Stimulated activated CD4-positive, alpha-beta T cell treated with anti-CD3 and anti-CD28 coated beads, TNF-alpha, amount 100 ng/mL, for 1 hour (primary cell): ENCODE data around the gene RANBP17.
"Not testable (repeated sequence)": the region's sequence is repeated elsewhere in the genome, so short reads cannot be mapped to it uniquely, and the experiment has no call there.

Source experiments
- DNase-seq, 3 donors: peaks; one replicate each; pipeline ENCODE4 v3.0.0-alpha.2; 2020; ENCODE audit warnings: low read depth in 3 of 3, low spot score in 1 of 3

The RANBP17 gene

GRCh38 chr5:170865622-170866021, 3.8 kb downstream of the RANBP17 start:
- DNase-seq, result no peak

GRCh38 chr5:170867825-170868224, 6.0 kb downstream of the RANBP17 start:
- no peak for DNase-seq

- DNase-seq, result not testable (repeated sequence)
Observed at GRCh38 chr5:170870390-170870789, 8.6 kb downstream of the RANBP17 start.

GRCh38 chr5:170874017-170874416, 12.2 kb downstream of the RANBP17 start:
- no peak for DNase-seq

- no peak for DNase-seq
Observed at GRCh38 chr5:170875811-170876210, 14.0 kb downstream of the RANBP17 start.

GRCh38 chr5:170880084-170880483, 18.3 kb downstream of the RANBP17 start:
- no peak for DNase-seq

- no peak for DNase-seq
Observed at GRCh38 chr5:170882345-170882744, 20.5 kb downstream of the RANBP17 start.

- DNase-seq, result no peak
Observed at GRCh38 chr5:170885256-170885655, 23.4 kb downstream of the RANBP17 start.

- no peak for DNase-seq
Observed at GRCh38 chr5:170885809-170886208, 24.0 kb downstream of the RANBP17 start.

- DNase-seq, result no peak
Observed at GRCh38 chr5:170886210-170886894, 24.5 kb downstream of the RANBP17 start.

GRCh38 chr5:170892196-170892595, 30.4 kb downstream of the RANBP17 start:
- DNase-seq, result no peak

- DNase-seq, result no peak
Observed at GRCh38 chr5:170894665-170895064, 32.8 kb downstream of the RANBP17 start.

GRCh38 chr5:170896779-170897178, 35.0 kb downstream of the RANBP17 start:
- DNase-seq, result no peak

- DNase-seq, result no peak
Observed at GRCh38 chr5:170903075-170903474, 41.3 kb downstream of the RANBP17 start.

- no peak for DNase-seq
Observed at GRCh38 chr5:170907758-170908157, 45.9 kb downstream of the RANBP17 start.

- DNase-seq, result no peak
Observed at GRCh38 chr5:170913573-170913972, 51.8 kb downstream of the RANBP17 start.

GRCh38 chr5:170917113-170917512, 55.3 kb downstream of the RANBP17 start:
- no peak for DNase-seq

- no peak for DNase-seq
Observed at GRCh38 chr5:170920196-170920595, 58.4 kb downstream of the RANBP17 start.

- not testable (repeated sequence) for DNase-seq
Observed at GRCh38 chr5:170922331-170922730, 60.5 kb downstream of the RANBP17 start.

GRCh38 chr5:170923910-170924620, 62.2 kb downstream of the RANBP17 start:
- no peak for DNase-seq

- not testable (repeated sequence) for DNase-seq
Observed at GRCh38 chr5:170935534-170936218, 73.9 kb downstream of the RANBP17 start.

- no peak for DNase-seq
Observed at GRCh38 chr5:170937072-170937471, 75.3 kb downstream of the RANBP17 start.
